H1 (cell line): ENCODE results near the gene VPS13A. TPM values are rescaled to one million over a fixed set of nuclear protein-coding genes. Genes with fewer than 3 reads are reported as not detected.

Experiments used
- BACH1 ChIP-seq: IDR thresholded peaks from 2 replicates; pipeline ENCODE4 v1.6.1; 2012; ENCODE audit warnings: low read length, improper control_type of control experiment
- CEBPB ChIP-seq: IDR thresholded peaks from 2 replicates; pipeline ENCODE4 v1.6.1; 2012; ENCODE audit warnings: low read depth, low read length
- CHD7 ChIP-seq: fragments of 300-600 bp; sonication (generic); IDR thresholded peaks from 2 replicates; pipeline ENCODE4 v1.7.1; 2012; ENCODE audit warnings: low read length, moderate library complexity, mild to moderate bottlenecking, inconsistent platforms; ENCODE audit not compliant: insufficient replicate concordance
- CTBP2 ChIP-seq: IDR thresholded peaks from 2 replicates; pipeline ENCODE4 v1.7.0; 2011; ENCODE audit warnings: borderline replicate concordance, mild to moderate bottlenecking, moderate library complexity, mixed read lengths, low read length; ENCODE audit not compliant: insufficient read depth, insufficient read length
- EZH2 ChIP-seq: fragments of 200-600 bp; sonication (generic); IDR thresholded peaks from 2 replicates; pipeline ENCODE4 v1.7.1; 2012; ENCODE audit warnings: low read depth, mild to moderate bottlenecking, moderate library complexity, low read length, inconsistent platforms; ENCODE audit not compliant: severe bottlenecking
- GABPA ChIP-seq: IDR thresholded peaks from 2 replicates; pipeline ENCODE4 v1.6.1; 2011; ENCODE audit warnings: mild to moderate bottlenecking, low read length, moderate library complexity, borderline replicate concordance; ENCODE audit not compliant: insufficient read depth
- GTF2F1 ChIP-seq: IDR thresholded peaks from 2 replicates; pipeline ENCODE4 v1.6.1; 2012; ENCODE audit warnings: low read depth, low read length, improper control_type of control experiment, borderline replicate concordance
- MAX ChIP-seq: IDR thresholded peaks from 2 replicates; pipeline ENCODE4 v1.6.1; 2012; ENCODE audit warnings: inconsistent platforms
- SP4 ChIP-seq: IDR thresholded peaks from 2 replicates; pipeline ENCODE4 v1.6.1; 2012; ENCODE audit warnings: low read length, inconsistent platforms
- SUZ12 ChIP-seq: fragments of 200-600 bp; sonication (generic); IDR thresholded peaks from 2 replicates; pipeline ENCODE4 v1.6.1; 2012; ENCODE audit warnings: mild to moderate bottlenecking, inconsistent platforms, low read length, moderate library complexity, mixed read lengths
- TCF12 ChIP-seq: IDR thresholded peaks from 2 replicates; pipeline ENCODE4 v1.6.1; 2011; ENCODE audit warnings: low read depth, mild to moderate bottlenecking, low read length
- polyA plus RNA-seq, 7 experiments: library from polyadenylated mRNA; depleted of rRNA in 3 of 7; stranded (reverse) in 5 of 7; unstranded in 2 of 7; fragments of >200 nt in 5 of 7; fragments of 200-250 nt in 2 of 7; gene quantifications; 1 replicate in 5 of 7; 2 replicates in 1 of 7; 4 replicates in 1 of 7; pipeline versions ENCODE4 v1.2.1 to v1.2.3, GENCODE V29; 2011 to 2013; ENCODE audit warnings: missing spikeins in 2 of 7, mixed read lengths in 2 of 7
- total RNA-seq: library from RNA; stranded (reverse); fragmentation: NEBNext Ultra II Directional; extraction: Animal tissue kit (Norgen Biotek cat#: 25700); gene quantifications from 2 replicates; pipeline ENCODE4 v1.2.1, GENCODE V29; 2021

Gene VPS13A
- total and polyA plus RNA-seq, 2 of the 8 experiments (the other 6 are each of a cell fraction or from before 2014, with no cell fraction given), result 6.0 to 36.5 TPM

- TF ChIP-seq CHD7 (no peak), SUZ12 (no peak), BACH1 (no peak), GABPA (no peak), EZH2 (no peak), CTBP2 (no peak), SP4 (no peak), CEBPB (no peak), MAX (no peak), GTF2F1 (no peak), TCF12 (no peak)
Measured at GRCh38 chr9:77427256-77427927, 250.1 kb downstream of the VPS13A start (continued).
